Kidney (tissue), 14 donors: ENCODE measurements around the gene PTPRH. TPM values are rescaled to one million over a fixed set of nuclear protein-coding genes. Genes with fewer than 3 reads are reported as not detected.
"Not testable (repeated sequence)": the region's sequence is repeated elsewhere in the genome, so short reads cannot be mapped to it uniquely, and the experiment has no call there.

Experiments used
- DNase-seq, 5 donors: peaks; one replicate each; pipeline ENCODE4 v3.0.0-alpha.2; 2013 to 2020
- FAIRE-seq: peaks from 2 replicates; lab custom pipeline; 2012; peaks lifted over from hg19 to GRCh38; lab: Jason Lieb, UNC
- H3K27ac ChIP-seq, 2 donors: one replicate each; pipeline ENCODE4 v1.7.0; 2013; ENCODE audit warnings: low read depth in 2 of 2, low read length in 2 of 2, inconsistent platforms in 1 of 2
- H3K27me3 ChIP-seq: one replicate; pipeline ENCODE4 v1.7.1; 2013; ENCODE audit warnings: low read length, inconsistent platforms; ENCODE audit not compliant: control insufficient read depth, insufficient read depth
- H3K36me3 ChIP-seq, 3 donors: one replicate each; pipeline versions ENCODE4 v1.7.0 to v1.7.1; 2013; ENCODE audit warnings: low read length in 3 of 3, control low read depth in 1 of 3, inconsistent platforms in 1 of 3; ENCODE audit not compliant: insufficient read depth in 3 of 3, control insufficient read depth in 2 of 3
- H3K4me1 ChIP-seq, 3 donors: one replicate each; pipeline versions ENCODE4 v1.7.0 to v1.7.1; 2013; ENCODE audit warnings: low read length in 3 of 3, inconsistent platforms in 1 of 3, low read depth in 1 of 3; ENCODE audit not compliant: control insufficient read depth in 2 of 3, insufficient read depth in 2 of 3
- H3K4me3 ChIP-seq, 3 donors: one replicate each; pipeline versions ENCODE4 v1.7.0 to v1.8.1; 2013; ENCODE audit warnings: low read length in 3 of 3, control low read depth in 1 of 3, inconsistent platforms in 1 of 3
- H3K9ac ChIP-seq, 3 donors: one replicate each; pipeline versions ENCODE4 v1.7.0 to v1.7.1; 2013; ENCODE audit warnings: low read length in 3 of 3, control low read depth in 1 of 3, inconsistent platforms in 1 of 3
- H3K9me3 ChIP-seq, 3 donors: one replicate each; pipeline versions ENCODE4 v1.7.0 to v1.7.1; 2013; ENCODE audit warnings: low read length in 3 of 3, control low read depth in 1 of 3, inconsistent platforms in 1 of 3; ENCODE audit not compliant: control insufficient read depth in 2 of 3, insufficient read depth in 1 of 3
- intact Hi-C: fragments of 100-400 bp; cut with DNase I; formaldehyde crosslinking; loops from one replicate; pipeline ENCODE4 v1.11.1; 2022
- polyA plus RNA-seq: library from polyadenylated mRNA; stranded (reverse); fragments of 350-450 nt; fragmentation: Illumina TruSeq; extraction: RNeasy Lipid Tissue Mini Kit (QIAGEN cat#74804); gene quantifications from one replicate; pipeline ENCODE4 v1.2.3, GENCODE V29; 2014; ENCODE audit warnings: low read depth, low replicate concordance; ENCODE audit not compliant: insufficient read depth
- total RNA-seq: library from RNA; stranded (reverse); fragmentation: NEBNext Ultra II Directional; extraction: Animal tissue kit (Norgen Biotek cat#: 25700); gene quantifications from one replicate; pipeline ENCODE4 v1.2.1, GENCODE V29; 2021
- TF ChIP-seq, protein P1 (sequence below): IDR thresholded peaks from 3 replicates; pipeline ENCODE4 v1.5.1; 2012; ENCODE audit warnings: mild to moderate bottlenecking, moderate library complexity, borderline replicate concordance; ENCODE audit not compliant: insufficient read depth; ENCODE audit errors: extremely low read depth
- donor health status: control.
- donor health status: control.
- donor health status: control.
- donor health status: control.
- donor health status: control.
- donor health status: DM: yes; HTN: yes; CAD: no.
- donor health status: Normal renal cell carcinoma (clear cell type).

The PTPRH gene
- total and polyA plus RNA-seq, 2 donors from 2014 or later = 2.8 TPM; not detected in 1

DNA sequence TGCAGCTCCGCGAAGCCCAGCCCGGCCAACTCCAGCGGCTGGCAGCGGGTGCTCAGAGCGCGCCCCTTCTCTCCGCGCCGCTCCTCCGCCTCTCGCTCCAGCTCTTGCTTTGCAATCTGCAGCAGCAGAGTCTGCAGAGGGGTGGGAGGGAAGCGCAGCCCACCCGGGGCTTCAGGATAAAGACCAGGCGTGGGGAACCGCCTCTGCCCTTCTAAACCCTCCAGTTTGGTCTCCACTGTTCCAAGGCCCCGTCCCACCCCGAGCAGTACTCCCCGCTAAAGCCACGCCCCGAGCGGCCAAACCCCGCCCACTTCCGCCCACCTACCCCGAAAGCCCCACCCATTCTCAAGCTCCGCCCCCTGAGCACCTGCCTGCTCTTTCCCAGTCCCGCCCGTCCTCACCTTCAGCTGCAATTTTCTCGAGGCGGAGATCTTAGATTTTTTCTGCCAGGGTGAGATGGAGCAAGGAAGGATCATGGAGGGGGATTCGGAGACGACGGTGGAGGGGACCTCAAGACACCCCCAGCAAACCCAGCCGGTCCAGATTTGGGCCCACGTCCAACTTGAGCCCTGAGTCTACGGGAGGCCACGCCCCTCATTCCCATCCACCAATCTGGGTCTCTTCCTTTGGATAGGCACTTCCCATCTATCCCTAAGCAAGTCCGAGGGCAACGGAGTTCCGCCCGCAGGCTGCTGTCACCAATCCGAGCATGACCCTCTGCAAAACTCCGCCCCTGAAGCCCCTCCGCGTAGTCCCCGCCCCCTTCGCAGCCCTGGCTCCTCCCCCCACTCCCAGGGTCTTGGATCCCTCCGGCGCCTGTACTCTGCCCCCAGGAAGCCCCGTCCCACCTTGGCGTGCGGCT, 52.9 kb downstream of the PTPRH start:
- no peaks in the 10 kb centered on the region for H3K36me3 ChIP-seq
- no peak overlapping the region for H3K27ac ChIP-seq
- TF ChIP-seq, protein P1, sequence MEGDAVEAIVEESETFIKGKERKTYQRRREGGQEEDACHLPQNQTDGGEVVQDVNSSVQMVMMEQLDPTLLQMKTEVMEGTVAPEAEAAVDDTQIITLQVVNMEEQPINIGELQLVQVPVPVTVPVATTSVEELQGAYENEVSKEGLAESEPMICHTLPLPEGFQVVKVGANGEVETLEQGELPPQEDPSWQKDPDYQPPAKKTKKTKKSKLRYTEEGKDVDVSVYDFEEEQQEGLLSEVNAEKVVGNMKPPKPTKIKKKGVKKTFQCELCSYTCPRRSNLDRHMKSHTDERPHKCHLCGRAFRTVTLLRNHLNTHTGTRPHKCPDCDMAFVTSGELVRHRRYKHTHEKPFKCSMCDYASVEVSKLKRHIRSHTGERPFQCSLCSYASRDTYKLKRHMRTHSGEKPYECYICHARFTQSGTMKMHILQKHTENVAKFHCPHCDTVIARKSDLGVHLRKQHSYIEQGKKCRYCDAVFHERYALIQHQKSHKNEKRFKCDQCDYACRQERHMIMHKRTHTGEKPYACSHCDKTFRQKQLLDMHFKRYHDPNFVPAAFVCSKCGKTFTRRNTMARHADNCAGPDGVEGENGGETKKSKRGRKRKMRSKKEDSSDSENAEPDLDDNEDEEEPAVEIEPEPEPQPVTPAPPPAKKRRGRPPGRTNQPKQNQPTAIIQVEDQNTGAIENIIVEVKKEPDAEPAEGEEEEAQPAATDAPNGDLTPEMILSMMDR = no peak
- H3K27me3 ChIP-seq = peaks cover 2% of the 10 kb centered on the region
- intact Hi-C loops = loop anchor here (10.0 kb wide), 1 partner anchor 268 kb away; no protein-coding TSS in a partner anchor
- H3K4me1 ChIP-seq = no peaks in the 10 kb centered on the region
- H3K4me3 ChIP-seq = no peak overlapping the region
- no peak overlapping the region for H3K9ac ChIP-seq
- peak; percentile 77 to 91 (median 83) for DNase-seq
- peaks cover 0 to 5% (median 0%) of the 10 kb centered on the region in 3 donors for H3K9me3 ChIP-seq
- FAIRE-seq = no peak

DNA sequence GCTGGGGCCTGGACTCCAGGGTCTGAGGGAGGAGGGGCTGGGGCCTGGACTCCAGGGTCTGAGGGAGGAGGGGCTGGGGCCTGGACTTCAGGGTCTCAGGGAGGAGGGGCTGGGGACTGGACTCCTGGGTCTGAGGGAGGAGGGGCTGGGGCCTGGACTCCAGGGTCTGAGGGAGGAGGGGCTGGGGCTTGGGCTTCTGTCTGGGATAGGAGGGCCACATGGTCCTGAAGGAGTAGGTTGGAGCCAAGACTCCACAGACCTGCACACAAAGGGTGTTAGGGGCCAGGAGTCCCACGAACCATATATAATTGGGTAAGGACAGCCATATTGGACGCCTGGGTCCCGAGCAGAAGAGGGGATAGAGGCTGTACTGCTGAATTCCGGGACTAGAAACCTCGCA, 53.5 kb downstream of the PTPRH start:
- DNase-seq, H3K9ac ChIP-seq, H3K27me3 ChIP-seq, FAIRE-seq, H3K4me1 ChIP-seq, H3K27ac ChIP-seq, H3K9me3 ChIP-seq, H3K4me3 ChIP-seq, H3K36me3 ChIP-seq: not testable (repeated sequence)
- intact Hi-C loops = loop anchor here (10.0 kb wide), 1 partner anchor 269 kb away; no protein-coding TSS in a partner anchor

- no peaks in the 10 kb centered on the region for H3K4me1 ChIP-seq
- peaks cover 0 to 5% (median 0%) of the 10 kb centered on the region in 3 donors for H3K9me3 ChIP-seq
- no peak overlapping the region for H3K4me3 ChIP-seq
- no peak overlapping the region for H3K9ac ChIP-seq
- DNase-seq (no peak), FAIRE-seq (no peak)
- intact Hi-C loops = loop anchor here (10.0 kb wide), 1 partner anchor 271 kb away; no protein-coding TSS in a partner anchor
- H3K36me3 ChIP-seq = no peaks in the 10 kb centered on the region
- no peak overlapping the region for H3K27ac ChIP-seq
- H3K27me3 ChIP-seq = peaks cover 5% of the 10 kb centered on the region
- TF ChIP-seq, protein P1 = no peak
Measured at GRCh38 chr19:55153652-55154264, 55.5 kb downstream of the PTPRH start.

- no peak overlapping the region for H3K27ac ChIP-seq
- peaks cover 5% of the 10 kb centered on the region for H3K27me3 ChIP-seq
- FAIRE-seq (no peak), DNase-seq (no peak)
- TF ChIP-seq, protein P1 = no peak
- intact Hi-C loops = loop anchor here (10.0 kb wide), 1 partner anchor 273 kb away; no protein-coding TSS in a partner anchor
- peaks cover 0 to 5% (median 0%) of the 10 kb centered on the region in 3 donors for H3K9me3 ChIP-seq
- no peaks in the 10 kb centered on the region for H3K4me1 ChIP-seq
- H3K9ac ChIP-seq = no peak overlapping the region
- H3K4me3 ChIP-seq = no peak overlapping the region
- H3K36me3 ChIP-seq = no peaks in the 10 kb centered on the region
Measured at GRCh38 chr19:55152017-55152416, 57.3 kb downstream of the PTPRH start.
